ENCODE results near the gene DBF4B. TPM values are rescaled to one million over a fixed set of nuclear protein-coding genes. Genes with fewer than 3 reads are reported as not detected.
"Not testable (repeated sequence)": the region's sequence is repeated elsewhere in the genome, so short reads cannot be mapped to it uniquely, and the experiment has no call there.

DBF4B gene
- total RNA-seq, 1 donor = 2.2 TPM

GRCh38 chr17:44693609-44694008, 14.9 kb upstream of the DBF4B start:
- Histone ChIP-seq H3K79me2 (ENCODE audit: insufficient read depth, low read length) (peaks cover 20% of the 10 kb centered on the region), H3K36me3 (ENCODE audit: insufficient read depth, low read length) (no peaks in the 10 kb centered on the region), H3K27me3 (ENCODE audit: insufficient read depth, low read length) (no peaks in the 10 kb centered on the region), H4K20me1 (ENCODE audit: insufficient read depth, low read length) (no peaks in the 10 kb centered on the region), H3K4me3 (ENCODE audit: insufficient read depth, low read length) (no peak overlapping the region), H3K27ac (ENCODE audit: low read depth, low read length) (no peak overlapping the region), H2AFZ (ENCODE audit: low read length) (no peak overlapping the region), H3K4me2 (ENCODE audit: insufficient read depth, low read length) (no peak overlapping the region), H3K4me1 (ENCODE audit: insufficient read depth, low read length) (peaks cover 11% of the 10 kb centered on the region), H3K9me3 (ENCODE audit: low read depth, low read length) (no peaks in the 10 kb centered on the region)
- peak; percentile 8 for DNase-seq (ENCODE audit: insufficient read length, low spot score, missing footprints)
- TF ChIP-seq, protein P1, sequence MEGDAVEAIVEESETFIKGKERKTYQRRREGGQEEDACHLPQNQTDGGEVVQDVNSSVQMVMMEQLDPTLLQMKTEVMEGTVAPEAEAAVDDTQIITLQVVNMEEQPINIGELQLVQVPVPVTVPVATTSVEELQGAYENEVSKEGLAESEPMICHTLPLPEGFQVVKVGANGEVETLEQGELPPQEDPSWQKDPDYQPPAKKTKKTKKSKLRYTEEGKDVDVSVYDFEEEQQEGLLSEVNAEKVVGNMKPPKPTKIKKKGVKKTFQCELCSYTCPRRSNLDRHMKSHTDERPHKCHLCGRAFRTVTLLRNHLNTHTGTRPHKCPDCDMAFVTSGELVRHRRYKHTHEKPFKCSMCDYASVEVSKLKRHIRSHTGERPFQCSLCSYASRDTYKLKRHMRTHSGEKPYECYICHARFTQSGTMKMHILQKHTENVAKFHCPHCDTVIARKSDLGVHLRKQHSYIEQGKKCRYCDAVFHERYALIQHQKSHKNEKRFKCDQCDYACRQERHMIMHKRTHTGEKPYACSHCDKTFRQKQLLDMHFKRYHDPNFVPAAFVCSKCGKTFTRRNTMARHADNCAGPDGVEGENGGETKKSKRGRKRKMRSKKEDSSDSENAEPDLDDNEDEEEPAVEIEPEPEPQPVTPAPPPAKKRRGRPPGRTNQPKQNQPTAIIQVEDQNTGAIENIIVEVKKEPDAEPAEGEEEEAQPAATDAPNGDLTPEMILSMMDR (IDR thresholded peaks at IDR 0.05; ENCODE audit: extremely low read depth, low read depth, low read length) = no peak

DNA sequence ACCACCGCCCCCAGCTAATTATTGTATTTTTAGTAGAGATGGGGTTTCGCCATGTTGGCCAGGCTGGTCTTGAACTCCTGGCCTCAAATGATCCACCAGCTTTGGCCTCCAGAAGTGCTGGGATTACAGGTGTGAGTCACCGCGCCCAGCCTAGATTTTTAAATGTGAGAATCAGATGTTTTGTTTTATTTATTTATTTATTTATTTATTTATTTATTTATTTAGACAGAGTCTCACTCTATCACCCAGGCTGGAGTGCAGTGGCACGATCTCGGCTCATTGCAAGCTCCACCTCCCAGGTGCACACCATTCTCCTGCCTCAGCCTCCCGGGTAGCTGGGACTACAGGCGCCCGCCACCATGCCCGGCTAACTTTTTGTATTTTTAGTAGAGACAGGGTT, 8.2 kb upstream of the DBF4B start:
- H3K79me2 ChIP-seq (ENCODE audit: insufficient read depth, low read length); H3K36me3 ChIP-seq (ENCODE audit: insufficient read depth, low read length); H3K9me3 ChIP-seq (ENCODE audit: low read depth, low read length); H3K4me1 ChIP-seq (ENCODE audit: insufficient read depth, low read length); H3K4me2 ChIP-seq (ENCODE audit: insufficient read depth, low read length); H3K27ac ChIP-seq (ENCODE audit: low read depth, low read length); H3K27me3 ChIP-seq (ENCODE audit: insufficient read depth, low read length); H2AFZ ChIP-seq (ENCODE audit: low read length); H3K4me3 ChIP-seq (ENCODE audit: insufficient read depth, low read length); H4K20me1 ChIP-seq (ENCODE audit: insufficient read depth, low read length); DNase-seq (ENCODE audit: insufficient read length, low spot score, missing footprints): not testable (repeated sequence)

GRCh38 chr17:44707755-44708400, 587 bp upstream of the DBF4B start:
- H3K9me3 ChIP-seq (ENCODE audit: low read depth, low read length) = no peaks in the 10 kb centered on the region
- no peaks in the 10 kb centered on the region for H3K36me3 ChIP-seq (ENCODE audit: insufficient read depth, low read length)
- H3K27ac ChIP-seq (ENCODE audit: low read depth, low read length) = peak overlapping the region; percentile 71
- peak overlapping the region; percentile 94 for H3K4me2 ChIP-seq (ENCODE audit: insufficient read depth, low read length)
- peak overlapping the region; percentile 100 for H3K4me3 ChIP-seq (ENCODE audit: insufficient read depth, low read length)
- peaks cover 4% of the 10 kb centered on the region for H3K4me1 ChIP-seq (ENCODE audit: insufficient read depth, low read length)
- H4K20me1 ChIP-seq (ENCODE audit: insufficient read depth, low read length) = no peaks in the 10 kb centered on the region
- TF ChIP-seq, protein P1 (IDR thresholded peaks at IDR 0.05; ENCODE audit: extremely low read depth, low read depth, low read length) = no peak
- H3K79me2 ChIP-seq (ENCODE audit: insufficient read depth, low read length) = peaks cover 21% of the 10 kb centered on the region
- peak overlapping the region; percentile 96 for H2AFZ ChIP-seq (ENCODE audit: low read length)
- DNase-seq (ENCODE audit: insufficient read length, low spot score, missing footprints) = no peak
- H3K27me3 ChIP-seq (ENCODE audit: insufficient read depth, low read length) = no peaks in the 10 kb centered on the region

DNA sequence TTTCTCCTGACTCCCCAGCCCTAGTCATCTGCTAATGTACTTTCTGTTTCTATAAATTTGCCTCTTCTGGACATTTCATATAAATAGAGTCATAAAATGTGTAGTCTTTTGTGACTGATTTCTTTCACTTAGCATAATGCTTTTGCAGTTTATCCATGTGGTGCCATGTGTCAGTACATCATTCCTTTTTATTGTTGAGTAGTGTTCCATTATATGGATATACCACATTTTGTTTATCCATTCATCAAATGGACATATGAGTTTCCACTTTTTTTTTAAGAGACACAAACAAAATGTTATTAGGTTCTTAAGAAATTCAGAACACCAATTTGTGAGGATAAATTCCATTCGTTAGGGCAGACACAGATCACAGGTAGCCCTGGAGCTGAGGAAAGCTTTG, 11.0 kb downstream of the DBF4B start:
- H3K4me1 ChIP-seq (ENCODE audit: insufficient read depth, low read length) = no peaks in the 10 kb centered on the region

More for the DNA sequence above, 11.0 kb downstream of the DBF4B start:
- Histone ChIP-seq H4K20me1 (ENCODE audit: insufficient read depth, low read length) (no peaks in the 10 kb centered on the region), H3K79me2 (ENCODE audit: insufficient read depth, low read length) (no peaks in the 10 kb centered on the region), H3K4me3 (ENCODE audit: insufficient read depth, low read length) (no peak overlapping the region), H3K27ac (ENCODE audit: low read depth, low read length) (no peak overlapping the region), H3K27me3 (ENCODE audit: insufficient read depth, low read length) (no peaks in the 10 kb centered on the region), H3K9me3 (ENCODE audit: low read depth, low read length) (no peaks in the 10 kb centered on the region), H3K4me2 (ENCODE audit: insufficient read depth, low read length) (no peak overlapping the region), H3K36me3 (ENCODE audit: insufficient read depth, low read length) (peaks cover 16% of the 10 kb centered on the region), H2AFZ (ENCODE audit: low read length) (no peak overlapping the region)
- no peak for DNase-seq (ENCODE audit: insufficient read length, low spot score, missing footprints)
- TF ChIP-seq, protein P1 (IDR thresholded peaks at IDR 0.05; ENCODE audit: extremely low read depth, low read depth, low read length) = no peak

All from osteoblast (primary cell).